Activated gamma-delta T cell treated with Interleukin-2 at 50 U/mL for 16 hours (primary cell): ENCODE results near the gene SPSB3.

ENCODE experiments used
- DNase-seq: peaks from one replicate; pipeline ENCODE4 v3.0.0-alpha.2; 2020

SPSB3 gene

GRCh38 chr16:1762196-1762878 is 20.0 kb downstream of the SPSB3 start:
- no peak for DNase-seq

- DNase-seq, result no peak
Measured at GRCh38 chr16:1761751-1762150, 20.6 kb downstream of the SPSB3 start.

DNA sequence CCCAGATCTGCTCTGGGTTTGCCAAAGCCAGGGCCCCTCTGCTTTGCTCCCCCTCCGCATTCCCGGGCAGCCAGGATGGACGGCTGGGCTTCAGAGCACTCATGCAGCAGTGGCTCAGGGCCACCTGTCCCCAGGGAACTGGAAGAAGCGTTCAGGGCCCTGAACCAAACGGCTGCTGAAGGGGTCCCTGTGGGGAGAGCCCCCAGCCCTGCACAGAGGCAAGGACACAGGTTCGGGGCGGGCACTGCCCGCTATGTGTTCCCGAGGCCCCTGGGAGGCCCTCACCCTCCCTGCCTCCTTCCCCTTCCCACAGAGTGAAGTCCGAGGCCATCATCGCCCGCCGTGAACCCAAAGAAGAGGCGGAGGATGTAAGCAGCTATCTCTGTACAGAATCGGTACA is 21.5 kb downstream of the SPSB3 start:
- no peak for DNase-seq

- no peak for DNase-seq
Measured at GRCh38 chr16:1759511-1759910, 22.9 kb downstream of the SPSB3 start.

DNA sequence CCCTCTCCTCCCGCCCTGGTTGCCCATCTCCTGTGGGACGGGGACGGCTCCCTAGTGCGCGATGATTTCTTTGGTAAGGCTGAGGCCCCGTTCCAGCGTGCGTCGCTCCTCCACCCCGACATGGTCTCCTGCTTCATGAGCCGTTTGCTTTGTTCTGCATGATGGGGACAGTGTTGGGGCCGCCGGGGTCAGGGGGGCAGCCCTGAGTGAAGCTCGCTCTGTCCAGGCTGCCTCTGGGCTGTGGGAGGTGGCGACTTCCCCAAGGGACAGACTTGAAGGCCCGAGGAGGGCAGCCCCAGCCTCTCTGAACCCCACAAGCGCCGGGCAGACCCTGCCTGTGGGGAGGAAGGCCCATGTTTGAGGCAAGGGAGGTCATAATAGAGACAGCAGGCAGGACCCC is 23.4 kb downstream of the SPSB3 start:
- no peak for DNase-seq

DNA sequence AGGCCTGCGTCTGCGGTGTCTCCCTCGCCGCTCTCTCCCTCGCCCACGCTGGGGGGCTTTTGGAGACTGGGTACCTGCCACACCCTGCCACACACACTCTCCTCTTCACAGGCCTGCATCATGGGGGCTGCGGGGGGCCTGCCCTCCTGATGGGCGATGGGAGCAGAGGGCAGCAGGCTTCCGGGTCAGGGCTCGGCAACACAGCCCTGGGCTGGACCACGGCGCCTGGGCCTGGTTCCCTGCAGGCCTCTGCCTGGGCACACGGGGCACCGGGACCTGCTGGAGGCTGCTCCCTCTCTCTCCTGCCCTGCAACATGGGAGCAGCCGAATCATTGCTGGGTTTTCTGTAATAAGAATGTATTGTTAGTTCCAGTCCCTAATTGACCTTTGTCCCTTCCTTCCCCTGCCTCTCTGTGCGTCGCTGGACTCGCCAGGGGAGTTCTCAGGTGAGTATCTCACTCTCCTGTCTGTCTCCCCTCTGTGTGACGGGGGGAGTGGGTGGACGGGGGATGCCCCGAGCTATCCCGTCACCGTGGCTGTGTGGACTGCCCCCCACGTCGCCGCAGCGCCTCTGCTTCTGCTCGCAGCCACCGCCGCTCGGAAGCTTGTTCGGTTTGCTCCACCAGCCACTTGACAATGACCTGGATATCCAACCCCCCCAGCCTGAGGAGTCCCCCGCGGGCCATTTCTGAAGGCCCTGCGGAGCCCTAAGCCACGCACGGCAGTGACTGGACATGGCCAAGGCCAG is 24.5 kb downstream of the SPSB3 start:
- no peak for DNase-seq

DNA sequence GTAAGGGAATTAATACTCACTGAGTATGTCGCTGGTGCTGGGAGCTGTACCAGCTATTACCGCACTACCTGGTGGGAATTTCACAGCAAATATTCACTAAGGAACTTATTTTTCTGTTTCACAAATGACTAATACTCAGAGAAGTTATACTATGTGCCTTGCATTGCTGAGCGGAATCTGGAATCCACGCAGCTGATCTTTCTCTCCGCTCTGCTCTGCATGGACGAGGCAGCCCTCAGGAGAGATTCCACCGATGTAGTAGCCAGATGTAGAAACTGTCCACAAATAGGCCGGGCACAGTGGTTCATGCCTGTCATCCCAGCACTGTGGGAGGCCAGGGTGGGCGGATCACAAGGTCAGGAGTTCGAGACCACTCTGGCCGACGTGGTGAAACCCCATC is 28.2 kb downstream of the SPSB3 start:
- no peak for DNase-seq

GRCh38 chr16:1752853-1753252 is 29.5 kb downstream of the SPSB3 start:
- no peak for DNase-seq

- DNase-seq, result no peak
Measured at GRCh38 chr16:1751946-1752345, 30.4 kb downstream of the SPSB3 start.

DNA sequence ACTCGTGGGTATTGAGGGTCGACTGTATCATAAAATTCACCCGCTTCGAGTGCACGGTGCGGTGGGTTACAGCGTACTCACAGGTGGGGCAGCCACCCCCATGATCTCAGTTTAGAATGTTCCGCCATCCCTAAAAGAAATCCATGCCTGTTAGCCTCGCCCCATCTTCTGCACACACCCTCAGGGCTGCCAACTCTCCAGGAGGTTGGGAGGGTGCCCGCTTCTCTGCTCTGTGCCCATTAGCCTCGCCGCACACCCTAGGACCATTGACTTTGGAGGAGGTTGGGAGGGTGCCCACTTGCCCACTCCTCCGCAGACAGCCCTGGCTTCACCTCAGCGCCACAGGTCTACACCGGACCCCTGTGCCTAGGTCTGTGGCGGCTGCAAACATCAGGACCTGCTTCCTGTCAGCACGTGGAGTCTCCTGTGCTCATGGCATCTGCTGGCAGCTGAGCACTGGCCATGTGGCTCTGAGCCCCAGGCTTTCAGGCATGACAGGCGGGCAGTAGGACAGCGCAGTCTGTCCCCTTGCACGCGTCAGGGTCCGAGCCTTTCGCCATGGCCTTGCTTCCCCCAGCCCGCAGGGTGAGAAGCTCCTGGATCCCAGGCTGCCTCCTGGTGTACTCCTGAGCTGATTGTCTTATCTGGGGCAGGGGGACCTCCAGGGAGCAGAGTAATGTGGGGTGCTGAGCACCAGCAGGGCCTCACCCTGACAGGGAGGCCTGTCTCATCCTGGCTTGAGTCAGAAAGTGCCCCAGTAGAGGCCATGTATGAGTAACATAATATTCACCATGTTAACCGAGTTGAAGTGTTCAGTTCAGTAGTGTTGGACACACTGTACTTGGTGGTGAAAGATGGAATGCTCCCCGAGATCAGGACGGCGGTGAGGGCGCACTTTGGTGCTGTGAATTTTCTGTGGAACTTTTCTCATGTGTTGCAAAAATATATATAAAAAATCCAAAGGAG is 32.9 kb downstream of the SPSB3 start:
- no peak for DNase-seq

DNA sequence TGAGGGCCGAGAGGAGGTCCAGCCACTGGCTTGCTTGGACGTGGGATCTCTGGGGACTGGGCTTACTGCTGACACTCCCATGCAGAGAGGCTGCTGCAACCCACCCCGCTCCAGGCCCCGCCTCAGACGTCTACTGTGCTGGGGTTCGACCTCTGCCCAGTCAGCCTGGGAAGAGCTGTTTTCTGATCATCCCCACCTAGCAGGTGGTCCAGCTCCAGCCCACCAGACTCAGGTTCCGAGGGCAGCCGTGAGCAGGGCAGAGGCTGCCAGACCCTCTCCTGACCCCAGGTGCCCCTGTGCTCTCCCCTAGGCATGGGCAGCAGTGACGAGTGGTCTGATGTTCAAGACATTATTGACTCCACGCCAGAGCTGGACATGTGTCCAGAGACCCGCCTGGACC is 34.4 kb downstream of the SPSB3 start:
- DNase-seq, result no peak

GRCh38 chr16:1746693-1747195 is 35.6 kb downstream of the SPSB3 start:
- DNase-seq, result no peak

DNA sequence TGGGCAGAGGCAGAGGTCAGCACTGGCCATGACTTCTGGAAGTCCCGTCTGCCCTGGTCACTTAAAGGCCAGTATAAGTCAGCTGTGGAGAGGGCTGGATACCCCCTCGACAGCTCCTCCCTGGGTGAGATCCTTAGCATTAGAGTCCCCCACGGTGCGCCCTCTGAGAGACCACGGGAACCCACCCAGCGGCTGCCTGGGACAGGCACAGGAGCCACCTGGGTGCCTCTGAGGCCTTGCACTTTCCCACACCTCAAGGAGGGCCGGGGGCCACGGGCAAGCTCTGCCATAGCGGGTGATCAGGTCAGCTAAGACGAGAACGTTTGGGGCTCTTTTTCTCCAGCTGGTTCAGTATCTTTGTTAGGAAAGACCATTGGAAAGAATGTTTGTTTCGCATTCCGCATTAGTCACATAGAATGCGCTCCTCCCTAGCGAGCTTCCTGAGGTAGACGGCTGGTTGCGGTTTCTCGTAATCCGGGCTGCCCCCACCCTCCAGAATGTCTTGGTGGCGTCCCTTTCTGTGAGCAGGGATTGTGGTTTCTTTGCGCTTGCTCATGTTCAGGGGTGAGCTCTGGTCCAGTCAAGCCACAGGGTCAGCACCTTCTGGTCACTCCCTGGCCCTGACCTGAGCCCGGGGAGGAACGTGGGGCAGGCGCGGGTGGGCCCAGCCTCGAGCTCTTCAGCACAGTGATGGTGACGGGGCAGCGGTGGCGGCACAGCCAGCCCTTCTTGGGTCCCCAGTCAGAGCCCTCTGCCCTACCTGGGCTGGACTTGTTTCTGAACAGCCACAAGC is 36.3 kb downstream of the SPSB3 start:
- DNase-seq, result no peak

- no peak for DNase-seq
Measured at GRCh38 chr16:1745181-1745899, 37.0 kb downstream of the SPSB3 start.

GRCh38 chr16:1744338-1744840 is 38.0 kb downstream of the SPSB3 start:
- no peak for DNase-seq

- no peak for DNase-seq
Measured at GRCh38 chr16:1743376-1744337, 38.7 kb downstream of the SPSB3 start.

- DNase-seq, result no peak
Measured at GRCh38 chr16:1741553-1742165, 40.7 kb downstream of the SPSB3 start.

DNA sequence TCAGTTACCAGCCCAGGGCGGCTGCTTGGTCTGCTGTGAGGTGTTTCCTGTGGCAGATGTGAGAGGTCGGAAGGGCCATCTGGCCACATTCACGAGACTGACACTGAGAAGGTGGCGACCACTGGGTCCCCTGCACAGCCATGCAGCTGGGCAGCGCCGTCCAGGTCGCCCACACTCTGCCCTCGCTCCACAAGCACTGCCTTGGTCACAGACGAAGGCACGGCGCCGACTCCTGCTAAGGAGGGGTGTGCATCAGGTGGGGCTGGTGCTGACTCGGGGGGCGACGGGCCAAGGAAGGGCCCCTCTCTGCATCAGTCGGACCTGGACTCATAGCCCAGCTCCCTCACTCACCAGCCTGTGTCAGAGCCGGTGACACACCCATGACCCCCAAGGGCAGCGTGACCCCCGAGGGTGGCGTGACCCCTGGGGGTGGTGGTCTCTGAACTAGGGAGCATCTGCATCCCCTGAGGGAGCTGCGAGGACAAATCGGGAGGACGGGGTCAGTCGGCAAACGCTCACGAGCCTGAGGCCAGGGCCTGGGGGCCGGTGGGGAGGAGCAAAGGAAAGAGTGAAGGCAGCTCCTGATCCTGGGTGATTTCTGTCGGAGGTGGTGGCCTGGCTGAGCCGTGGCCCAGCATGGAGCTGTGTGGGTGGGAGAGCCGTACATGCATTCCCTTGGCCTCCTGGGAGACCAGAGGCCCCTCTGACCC is 41.4 kb downstream of the SPSB3 start:
- no peak for DNase-seq

GRCh38 chr16:1740234-1740633 is 42.1 kb downstream of the SPSB3 start:
- no peak for DNase-seq
